Endothelial cell of umbilical vein (primary cell): Measurements from ENCODE around the gene PCDH9. TPM values are rescaled to one million over a fixed set of nuclear protein-coding genes. Genes with fewer than 3 reads are reported as not detected.

ENCODE experiments used
- BruUV-seq: library from RNA; stranded (reverse); fragments of 400-500 nt; replicated peaks from 2 replicates; lab custom pipeline; 2021; lab: Mats Ljungman, UMichigan
- CTCF ChIA-PET: fragments of 300-600, 350-600 bp; sonication (Branson Sonifier 250); formaldehyde crosslinking; loops from one replicate; lab custom pipeline; 2021; ENCODE audit warnings: antibody characterized with exemption, inconsistent platforms; lab: Charles Lee
- POLR2A ChIA-PET: fragments of 300-600, 350-600 bp; sonication (Branson Sonifier 250); formaldehyde crosslinking; loops from one replicate; lab custom pipeline; 2021; ENCODE audit warnings: antibody characterized with exemption, inconsistent platforms; lab: Charles Lee
- DNase-seq: peaks from one replicate; pipeline ENCODE4 v3.0.0-alpha.2; 2011; ENCODE audit warnings: low read depth, low spot score
- FAIRE-seq: peaks from 2 replicates; lab custom pipeline; 2011; peaks lifted over from hg19 to GRCh38; lab: Jason Lieb, UNC
- H2AFZ ChIP-seq: 2 replicates; pipeline ENCODE4 v1.6.0; 2012; ENCODE audit warnings: low read depth, low read length, control low read depth, inconsistent platforms
- H3K27ac ChIP-seq: 2 replicates; pipeline ENCODE4 v1.5.1; 2011; ENCODE audit warnings: low read depth, mild to moderate bottlenecking, control low read depth, low read length, moderate library complexity; ENCODE audit not compliant: insufficient read depth
- H3K27me3 ChIP-seq, 2 experiments: 2 replicates each; pipeline versions ENCODE4 v1.6.0 to v1.6.1; 2011; ENCODE audit warnings: low read length in 2 of 2, mixed read lengths in 1 of 2; ENCODE audit not compliant: control insufficient read depth in 2 of 2, insufficient read depth in 2 of 2
- H3K36me3 ChIP-seq, 2 experiments: 2 replicates in 1 of 2; 3 replicates in 1 of 2; pipeline ENCODE4 v1.5.1; 2011; ENCODE audit warnings: low read length in 2 of 2, mild to moderate bottlenecking in 1 of 2, moderate library complexity in 1 of 2; ENCODE audit not compliant: control insufficient read depth in 2 of 2, insufficient read depth in 2 of 2; ENCODE audit errors: extremely low read depth in 1 of 2
- H3K4me1 ChIP-seq: 3 replicates; pipeline ENCODE4 v1.5.1; 2011; ENCODE audit warnings: mild to moderate bottlenecking, low read length; ENCODE audit not compliant: control insufficient read depth, insufficient read depth; ENCODE audit errors: extremely low read depth
- H3K4me2 ChIP-seq: 2 replicates; pipeline ENCODE4 v1.6.1; 2011; ENCODE audit warnings: low read length, control low read depth, mixed read lengths; ENCODE audit not compliant: insufficient read depth
- H3K4me3 ChIP-seq, 3 experiments: fragments of 200-600 bp in 1 of 3; sonication (generic), shearing (Covaris generic) in 1 of 3; replicated peaks in 1 of 3; 2 replicates each; pipeline ENCODE4 v1.5.1; 2011 to 2016; ENCODE audit warnings: control low read depth in 3 of 3, low read length in 3 of 3, mild to moderate bottlenecking in 2 of 3, inconsistent platforms in 1 of 3, low read depth in 1 of 3, moderate library complexity in 1 of 3; ENCODE audit not compliant: insufficient read depth in 1 of 3
- H3K79me2 ChIP-seq: 2 replicates; pipeline ENCODE4 v1.6.0; 2012; ENCODE audit warnings: low read length, inconsistent platforms; ENCODE audit not compliant: control insufficient read depth, insufficient read depth
- H3K9ac ChIP-seq: replicated peaks from 2 replicates; pipeline ENCODE3; 2011; ENCODE audit warnings: low read length, control low read depth; ENCODE audit not compliant: insufficient read depth; ENCODE audit errors: extremely low read depth
- H3K9me1 ChIP-seq: replicated peaks from 3 replicates; pipeline ENCODE4 v1.6.0; 2011; ENCODE audit warnings: mild to moderate bottlenecking, low read length; ENCODE audit not compliant: control insufficient read depth, insufficient read depth; ENCODE audit errors: extremely low read depth
- H3K9me3 ChIP-seq: replicated peaks from 2 replicates; pipeline ENCODE4 v1.5.1; 2012; ENCODE audit warnings: low read length, inconsistent platforms; ENCODE audit not compliant: control insufficient read depth, insufficient read depth
- H4K20me1 ChIP-seq: replicated peaks from 2 replicates; pipeline ENCODE3; 2011; ENCODE audit warnings: mild to moderate bottlenecking, low read length; ENCODE audit not compliant: control insufficient read depth, insufficient read depth; ENCODE audit errors: extremely low read depth
- CTCF ChIP-seq, 2 donors: IDR thresholded peaks; 1 replicate in 1 of 2; 2 replicates in 1 of 2; pipeline ENCODE4 v1.5.1; 2011; ENCODE audit warnings: low read length in 2 of 2, mild to moderate bottlenecking in 2 of 2, moderate library complexity in 2 of 2, control low read depth in 1 of 2, inconsistent platforms in 1 of 2, low read depth in 1 of 2; ENCODE audit not compliant: insufficient read depth in 1 of 2; ENCODE audit errors: extremely low read depth in 1 of 2
- EZH2 ChIP-seq: IDR thresholded peaks from 2 replicates; pipeline ENCODE4 v1.6.1; 2012; ENCODE audit warnings: borderline replicate concordance, low read depth, mild to moderate bottlenecking, moderate library complexity, low read length, inconsistent platforms; ENCODE audit not compliant: severe bottlenecking
- FOS ChIP-seq: IDR thresholded peaks from 2 replicates; pipeline ENCODE4 v1.6.1; 2011; ENCODE audit warnings: mild to moderate bottlenecking, low read length, moderate library complexity, borderline replicate concordance; ENCODE audit not compliant: insufficient read depth
- GATA2 ChIP-seq: IDR thresholded peaks from 2 replicates; pipeline ENCODE4 v1.7.0; 2011; ENCODE audit warnings: low read depth, mild to moderate bottlenecking, moderate library complexity, mixed read lengths, low read length; ENCODE audit not compliant: insufficient read length, insufficient read depth
- MYC ChIP-seq: IDR thresholded peaks from one replicate; pipeline ENCODE4 v1.6.1; 2011; ENCODE audit warnings: mild to moderate bottlenecking, low read depth, low read length
- POLR2AphosphoS5 ChIP-seq: IDR thresholded peaks from 2 replicates; pipeline ENCODE4 v1.6.1; 2012; ENCODE audit warnings: low read depth, mild to moderate bottlenecking, control low read depth, low read length, moderate library complexity; ENCODE audit not compliant: insufficient read depth
- dilution Hi-C: fragments of 300-500 bp; cut with MboI; formaldehyde crosslinking; loops from one replicate; pipeline ENCODE4 v1.15.0; 2019; ENCODE audit warnings: low sequenced_read_pairs; ENCODE audit not compliant: extremely low pct_ligation_motif_present
- intact Hi-C: fragments of 100-400 bp; cut with micrococcal nuclease; formaldehyde crosslinking; loops from one replicate; pipeline ENCODE4 v1.10.0; 2022
- polyA plus RNA-seq, 4 experiments: library from polyadenylated mRNA; depleted of rRNA in 3 of 4; stranded (reverse) in 3 of 4; unstranded in 1 of 4; fragments of >200 nt; gene quantifications; 2 replicates each; pipeline versions ENCODE4 v1.2.1 to v1.2.3, GENCODE V29; 2011 to 2012; ENCODE audit warnings: missing spikeins in 1 of 4
- total RNA-seq: library from RNA; stranded (reverse); gene quantifications from 2 replicates; pipeline ENCODE4 v1.2.3, GENCODE V29; 2021

The PCDH9 gene
- total and polyA plus RNA-seq, 2 donors (not counting 3 experiments of a cell fraction or from before 2014, with no cell fraction given), result 1.1 to 5.2 TPM

GRCh38 chr13:67238277-67238859 lies 8.2 kb upstream of the PCDH9 start:
- H3K27ac ChIP-seq, result no peak overlapping the region
- H3K79me2 ChIP-seq, result no peaks in the 10 kb centered on the region
- ChIA-PET POLR2A (no interaction called here), CTCF (interaction anchor here (0.6 to 3.5 kb wide), 23 partner anchors 9 to 1601 kb away, joined by 3 to 29 read pairs (median 3); no protein-coding TSS in a partner anchor)
- TF ChIP-seq MYC (no peak), FOS (no peak), EZH2 (no peak), GATA2 (no peak), CTCF (IDR thresholded peaks at IDR 0.05; ENCODE audit: extremely low read depth in 1 of 2, insufficient read depth in 1 of 2, low read depth in 1 of 2, low read length in 2 of 2) (peak; percentile 22 to 33), POLR2AphosphoS5 (no peak)
- intact Hi-C loops, result no loop called here
- H2AFZ ChIP-seq, result no peak overlapping the region
- DNase-seq (peak; percentile 48), FAIRE-seq (no peak)
- no peaks in the 10 kb centered on the region for H4K20me1 ChIP-seq
- dilution Hi-C loops, result no loop called here
- H3K9me1 ChIP-seq, result no peaks in the 10 kb centered on the region
- no peak overlapping the region for H3K4me2 ChIP-seq
- H3K36me3 ChIP-seq, result no peaks in the 10 kb centered on the region
- H3K9me3 ChIP-seq, result no peaks in the 10 kb centered on the region
- BruUV-seq, result no TSS peak
- H3K27me3 ChIP-seq, result no peaks in the 10 kb centered on the region
- no peaks in the 10 kb centered on the region for H3K4me1 ChIP-seq
- H3K9ac ChIP-seq, result no peak overlapping the region
- no peak overlapping the region for H3K4me3 ChIP-seq
